GM20000 (cell line): Measurements from ENCODE around the gene NTF3.

ENCODE experiments used
- DNase-seq: peaks from one replicate; pipeline ENCODE4 v3.0.0; 2012; ENCODE audit warnings: low spot score
- CTCF ChIP-seq: IDR thresholded peaks from 2 replicates; pipeline ENCODE4 v1.5.1; 2012; ENCODE audit warnings: mild to moderate bottlenecking, control low read depth; ENCODE audit errors: extremely low read depth, missing control alignments

NTF3 gene

GRCh38 chr12:5409619-5410018, 22.3 kb upstream of the NTF3 start:
- DNase-seq: no peak
- no peak for TF ChIP-seq CTCF

- no peak for DNase-seq
Measured at GRCh38 chr12:5416571-5416970, 15.3 kb upstream of the NTF3 start.

GRCh38 chr12:5417500-5417899, 14.4 kb upstream of the NTF3 start:
- no peak for DNase-seq
- no peak for TF ChIP-seq CTCF

More at GRCh38 chr12:5416571-5416970, 15.3 kb upstream of the NTF3 start:
- TF ChIP-seq CTCF: no peak

- no peak for TF ChIP-seq CTCF
- DNase-seq: no peak
Measured at GRCh38 chr12:5428332-5429221, 3.3 kb upstream of the NTF3 start.

DNA sequence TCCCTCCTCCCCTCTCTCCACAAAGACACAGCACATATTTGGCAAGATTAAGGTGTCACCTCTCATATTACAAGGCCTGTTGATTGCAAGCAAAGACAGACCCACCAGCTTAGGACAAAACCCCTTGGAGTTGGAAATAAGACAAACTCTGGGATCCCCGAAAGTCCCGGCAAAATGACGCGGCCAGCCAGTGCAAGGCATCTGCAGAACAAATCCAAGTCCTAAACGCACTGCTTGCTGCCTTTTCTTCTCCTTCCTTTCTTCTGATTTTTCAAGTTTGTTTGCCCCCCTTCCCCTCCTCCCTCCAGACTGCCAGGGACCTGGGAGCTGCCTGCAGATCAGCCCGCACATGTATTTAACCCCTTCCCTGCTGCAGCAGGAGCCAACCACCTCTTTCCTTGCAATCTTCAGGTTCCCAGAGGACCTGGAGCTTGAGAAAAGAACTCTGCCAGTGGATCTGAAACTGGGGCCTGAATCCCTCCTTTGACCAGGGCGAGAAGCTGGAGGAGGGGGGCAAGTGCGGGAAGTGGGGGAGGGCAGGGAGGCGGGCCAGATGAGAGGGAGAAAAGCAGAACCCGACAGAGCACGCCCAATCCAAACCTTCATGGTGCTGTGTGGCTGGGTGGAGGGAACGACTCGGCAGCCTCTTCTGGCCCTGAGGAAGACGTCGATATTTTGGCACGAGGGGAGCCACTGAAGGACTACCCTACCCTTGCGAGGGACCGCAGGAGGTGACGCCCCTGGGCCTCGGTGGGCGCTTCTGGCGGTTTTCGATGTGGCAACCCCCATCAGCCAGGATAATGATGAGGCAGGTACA, 2.0 kb upstream of the NTF3 start:
- no peak for TF ChIP-seq CTCF
- no peak for DNase-seq

GRCh38 chr12:5430641-5431603, 986 bp upstream of the NTF3 start:
- DNase-seq: no peak
- TF ChIP-seq CTCF: no peak
